Stimulated activated CD4-positive, alpha-beta T cell treated with anti-CD3 and anti-CD28 coated beads, Interleukin-1b, Interleukin-23, amount 100 ng/mL, for 1 hour (primary cell): ENCODE results near the gene MPP1.
"Not testable (repeated sequence)": the region's sequence is repeated elsewhere in the genome, so short reads cannot be mapped to it uniquely, and the experiment has no call there.

ENCODE experiments used
- DNase-seq, 2 donors: peaks; one replicate each; pipeline ENCODE4 v3.0.0-alpha.2; 2020; ENCODE audit warnings: low read depth in 2 of 2

The MPP1 gene

GRCh38 chrX:154804957-154805695, at the start of gene MPP1:
MPP1 (minus strand) TSS chrX:154805485; CDS start chrX:154805373, 112 bp downstream.
- DNase-seq, result peak; percentile 35 to 48

GRCh38 chrX:154850957-154851611, 45.8 kb upstream of the MPP1 start:
- DNase-seq, result no peak

GRCh38 chrX:154840856-154841255, 35.6 kb upstream of the MPP1 start:
- DNase-seq, result no peak

GRCh38 chrX:154836163-154836562, 30.9 kb upstream of the MPP1 start:
- no peak for DNase-seq

- DNase-seq, result no peak
These were observed 29.3 kb upstream of the MPP1 start, which contains the start of gene SMIM9 for GRCh38 chrX:154834562-154834961. SMIM9 (minus strand) TSS chrX:154834662; CDS start chrX:154830856, 3,806 bp downstream.

GRCh38 chrX:154833746-154834274, 28.5 kb upstream of the MPP1 start:
- DNase-seq, result no peak

- DNase-seq, result no peak
These were observed 24.7 kb upstream of the MPP1 start for GRCh38 chrX:154829926-154830442.

GRCh38 chrX:154829134-154829533, 23.8 kb upstream of the MPP1 start:
- no peak for DNase-seq

- DNase-seq, result no peak
These were observed 22.7 kb upstream of the MPP1 start for GRCh38 chrX:154828016-154828408.

- no peak for DNase-seq
These were observed 22.1 kb upstream of the MPP1 start for GRCh38 chrX:154827194-154828015.

GRCh38 chrX:154825586-154825985, 20.3 kb upstream of the MPP1 start:
- not testable (repeated sequence) for DNase-seq

GRCh38 chrX:154824638-154825037, 19.4 kb upstream of the MPP1 start:
- DNase-seq, result no peak

GRCh38 chrX:154822029-154822428, 16.7 kb upstream of the MPP1 start:
- DNase-seq, result no peak

GRCh38 chrX:154821523-154821922, 16.2 kb upstream of the MPP1 start:
- DNase-seq, result no peak

GRCh38 chrX:154819771-154820341, 14.6 kb upstream of the MPP1 start:
- DNase-seq, result no peak

- no peak for DNase-seq
These were observed 13.9 kb upstream of the MPP1 start for GRCh38 chrX:154818916-154819770.

- not testable (repeated sequence) for DNase-seq
These were observed 11.8 kb upstream of the MPP1 start for GRCh38 chrX:154817048-154817618.

- DNase-seq, result not testable (repeated sequence)
These were observed 11.1 kb upstream of the MPP1 start for GRCh38 chrX:154816326-154816898.

GRCh38 chrX:154815274-154815818, 10.1 kb upstream of the MPP1 start:
- DNase-seq, result no peak

GRCh38 chrX:154813801-154814200, 8.5 kb upstream of the MPP1 start:
- DNase-seq, result no peak
